HepG2 (cell line): ENCODE results near the gene ATRNL1. TPM values are rescaled to one million over a fixed set of nuclear protein-coding genes. Genes with fewer than 3 reads are reported as not detected.

ENCODE experiments used
- ATAC-seq: fragments of 200-7000 bp; cut with Tn5 transposase; 3 replicates; pipeline ENCODE4 v1.9.1; 2020; ENCODE audit warnings: mild to moderate bottlenecking, moderate library complexity
- BruUV-seq: library from RNA; stranded (reverse); fragments of 400-500 nt; replicated peaks from 2 replicates; lab custom pipeline; 2021; lab: Mats Ljungman, UMichigan
- CTCF ChIA-PET: fragments of 300-600 bp; formaldehyde crosslinking; extraction: SDS; loops from one replicate; lab custom pipeline; 2021; ENCODE audit warnings: low total read pairs, inconsistent platforms, low intra/inter-chr PET ratio; lab: Yijun Ruan, JAX
- POLR2A ChIA-PET: fragments of 350-600 bp; sonication (Branson Sonifier 250); formaldehyde crosslinking; loops from one replicate; lab custom pipeline; 2020; ENCODE audit warnings: antibody characterized with exemption, inconsistent platforms; lab: Yijun Ruan, JAX
- DNase-seq: peaks from one replicate; pipeline ENCODE4 v3.0.0-alpha.2; 2015; ENCODE audit warnings: low spot score
- FAIRE-seq: peaks from 3 replicates; lab custom pipeline; 2011; peaks lifted over from hg19 to GRCh38; lab: Jason Lieb, UNC
- H2AFZ ChIP-seq: one replicate; pipeline ENCODE4 v1.6.1; 2011; ENCODE audit warnings: low read length, inconsistent platforms
- H3K27ac ChIP-seq: fragments of 300-600 bp; 3 replicates; pipeline ENCODE4 v1.8.0; 2011; ENCODE audit warnings: mixed run types, mild to moderate bottlenecking, mixed read lengths, low read length, inconsistent platforms; ENCODE audit not compliant: insufficient read depth; ENCODE audit errors: extremely low read length
- H3K27me3 ChIP-seq, 2 experiments: fragments of 200-600 bp in 1 of 2; 2 replicates in 1 of 2; 3 replicates in 1 of 2; pipeline versions ENCODE4 v1.6.0 to v1.8.0; 2011; ENCODE audit warnings: low read length in 2 of 2, mild to moderate bottlenecking in 2 of 2, moderate library complexity in 2 of 2, inconsistent platforms in 1 of 2; ENCODE audit not compliant: insufficient read depth in 2 of 2, control insufficient read depth in 1 of 2
- H3K36me3 ChIP-seq, 2 experiments: fragments of 200-600 bp in 1 of 2; replicated peaks in 1 of 2; 2 replicates in 1 of 2; 3 replicates in 1 of 2; pipeline versions ENCODE4 v1.5.1 to v1.8.0; 2011; ENCODE audit warnings: low read length in 2 of 2, inconsistent platforms in 1 of 2; ENCODE audit not compliant: insufficient read depth in 2 of 2, control insufficient read depth in 1 of 2
- H3K4me1 ChIP-seq: 2 replicates; pipeline ENCODE4 v1.5.1; 2012; ENCODE audit warnings: low read length, inconsistent platforms; ENCODE audit not compliant: insufficient read depth
- H3K4me2 ChIP-seq: 2 replicates; pipeline ENCODE4 v1.6.0; 2011; ENCODE audit warnings: low read depth, low read length, inconsistent platforms
- H3K4me3 ChIP-seq, 3 experiments: fragments of 200-600 bp in 1 of 3; sonication (generic), shearing (Covaris generic) in 1 of 3; replicated peaks in 1 of 3; 2 replicates each; pipeline ENCODE4 v1.5.1; 2011 to 2016; ENCODE audit warnings: low read length in 3 of 3, inconsistent platforms in 2 of 3, low read depth in 2 of 3, mild to moderate bottlenecking in 2 of 3, control low read depth in 1 of 3, mixed read lengths in 1 of 3; ENCODE audit not compliant: insufficient read depth in 1 of 3
- H3K79me2 ChIP-seq: one replicate; pipeline ENCODE4 v1.6.1; 2011; ENCODE audit warnings: low read length, inconsistent platforms; ENCODE audit not compliant: insufficient read depth
- H3K9ac ChIP-seq: 2 replicates; pipeline ENCODE4 v1.6.0; 2011; ENCODE audit warnings: mild to moderate bottlenecking, low read depth, low read length, inconsistent platforms; ENCODE audit not compliant: insufficient read depth
- H3K9me3 ChIP-seq: 2 replicates; pipeline ENCODE4 v1.5.1; 2012; ENCODE audit warnings: mild to moderate bottlenecking, low read length
- H4K20me1 ChIP-seq: 2 replicates; pipeline ENCODE4 v1.6.0; 2011; ENCODE audit warnings: inconsistent platforms, mild to moderate bottlenecking, low read length, moderate library complexity; ENCODE audit not compliant: insufficient read depth
- GRHL1 ChIP-seq: sonication (generic); formaldehyde crosslinking; conservative IDR thresholded peaks from 2 replicates; pipeline ENCODE4 v1.8.0; 2022; ENCODE audit warnings: missing genetic modification reagents
- RBM39 ChIP-seq: fragments of 200-400 bp; formaldehyde crosslinking; IDR thresholded peaks from one replicate; pipeline ENCODE4 v1.6.1; 2018; ENCODE audit warnings: antibody characterized with exemption, mild to moderate bottlenecking, low read depth, low read length; ENCODE audit not compliant: poor library complexity, severe bottlenecking
- ZNF205 ChIP-seq: IDR thresholded peaks from 2 replicates; pipeline ENCODE4 v1.6.1; 2018; ENCODE audit warnings: missing biosample characterization, missing genetic modification reagents
- WGBS: methylation state at CpG from one replicate; pipeline ENCODE4 v1.1.6; 2017; ENCODE audit warnings: low lambda C conversion rate; 5-methylcytosine and 5-hydroxymethylcytosine counted together
- in situ Hi-C: cut with HindIII; loops from 2 replicates; pipeline ENCODE4 v1.10.0; 2017; ENCODE audit warnings: low pct_unique_long_range_greater_than_20kb; ENCODE audit not compliant: extremely low pct_ligation_motif_present
- intact Hi-C: fragments of 100-400 bp; cut with micrococcal nuclease; formaldehyde crosslinking; loops from one replicate; pipeline ENCODE4 v1.10.0; 2022; ENCODE audit not compliant: unreplicated experiment
- polyA plus RNA-seq, 8 experiments: library from polyadenylated mRNA; depleted of rRNA in 3 of 8; stranded (reverse) in 7 of 8; unstranded in 1 of 8; fragments of >200 nt; fragmentation: Illumina TruSeq in 4 of 8; extraction: Trizol in 4 of 8; gene quantifications; 2 replicates each; pipeline versions ENCODE4 v1.2.1 to v1.2.3, GENCODE V29; 2011 to 2016; ENCODE audit warnings: low read depth in 4 of 8, missing spikeins in 1 of 8, mixed read lengths in 1 of 8; ENCODE audit not compliant: insufficient read depth in 1 of 8
- total RNA-seq, 5 experiments: library from RNA; depleted of rRNA; stranded (reverse); fragments of >200 nt; fragmentation: Illumina TruSeq; extraction: Trizol; gene quantifications; 2 replicates each; pipeline ENCODE4 v1.2.3, GENCODE V29; 2016; ENCODE audit warnings: low read depth in 1 of 5

Gene ATRNL1
- total and polyA plus RNA-seq, 2 of the 13 experiments (the other 11 are each of a cell fraction or from before 2014, with no cell fraction given): 0.04 TPM; not detected in 1

GRCh38 chr10:115871855-115872254 is 778.7 kb downstream of the ATRNL1 start:
- WGBS: 39% methylated on average over 1 of the region's 1 CpG
- Histone ChIP-seq H3K27me3 (no peaks in the 10 kb centered on the region), H2AFZ (no peak overlapping the region), H4K20me1 (no peaks in the 10 kb centered on the region), H3K4me1 (no peaks in the 10 kb centered on the region), H3K4me2 (no peak overlapping the region), H3K27ac (no peak overlapping the region), H3K4me3 (no peak overlapping the region), H3K9me3 (no peaks in the 10 kb centered on the region), H3K79me2 (no peaks in the 10 kb centered on the region), H3K36me3 (no peaks in the 10 kb centered on the region), H3K9ac (no peak overlapping the region)
- no peak for DNase-seq
- intact Hi-C loops (no loop called here), in situ Hi-C loops (no loop called here)
- TF ChIP-seq ZNF205 (CRISPR knock-in tag) (no peak), RBM39 (no peak)
- no TSS peak for BruUV-seq
- ATAC-seq: no peak
- FAIRE-seq: no peak
- ChIA-PET POLR2A (no interaction called here), CTCF (no interaction called here)

- WGBS: 7% methylated on average over 2 of the region's 2 CpGs
- BruUV-seq: no TSS peak
- Histone ChIP-seq H3K27me3 (no peaks in the 10 kb centered on the region; a peak in 1 of 5 replicates), H3K27ac (no peak overlapping the region), H3K79me2 (no peaks in the 10 kb centered on the region), H3K4me2 (no peak overlapping the region), H3K4me1 (no peaks in the 10 kb centered on the region), H3K9ac (no peak overlapping the region), H3K4me3 (no peak overlapping the region), H4K20me1 (no peaks in the 10 kb centered on the region), H2AFZ (no peak overlapping the region), H3K36me3 (no peaks in the 10 kb centered on the region), H3K9me3 (no peaks in the 10 kb centered on the region)
- no peak for TF ChIP-seq GRHL1 (CRISPR knock-in tag)
- ATAC-seq: no peak
- in situ Hi-C loops (no loop called here), intact Hi-C loops (no loop called here)
- POLR2A ChIA-PET: no interaction called here
- CTCF ChIA-PET: no interaction called here
- no peak for DNase-seq
- FAIRE-seq: no peak
Observed at GRCh38 chr10:115875172-115875571, 782.0 kb downstream of the ATRNL1 start.
